ENCODE measurements around the gene ARAP1. TPM values are rescaled to one million over a fixed set of nuclear protein-coding genes. Genes with fewer than 3 reads are reported as not detected.

The ARAP1 gene
- total RNA-seq, 6 experiments from 2014 or later = 32.9 to 76.7 (median 41.2) TPM

GRCh38 chr11:72721689-72722049 lies 30.5 kb downstream of the ARAP1 start:
- H3K9me3 ChIP-seq = no peaks in the 10 kb centered on the region
- H3K27me3 ChIP-seq = no peaks in the 10 kb centered on the region
- H3K36me3 ChIP-seq = no peaks in the 10 kb centered on the region
- DNase-seq (peak in 2 of 3 donors; percentile 62 to 79), ATAC-seq (peak; percentile 44 to 58 (median 53))
- peak overlapping the region; percentile 54 to 73 (median 61) for H3K4me3 ChIP-seq
- intact Hi-C loops (cut with DNase I) = loop anchor here in 1 of 2 donors (10.0 kb wide), 1 partner anchor 53 kb away; no protein-coding TSS in a partner anchor
- H3K27ac ChIP-seq = peak overlapping the region; percentile 74 to 93 (median 90)
- H3K4me1 ChIP-seq = peaks cover 0 to 48% (median 23%) of the 10 kb centered on the region in 4 donors
- no peak for TF ChIP-seq POLR2A (IDR thresholded peaks at IDR 0.05)
- 0% methylated on average over 9 of the region's 13 CpGs for WGBS (ENCODE audit: insufficient coverage, low coverage, low lambda C conversion rate, missing lambda C conversion rate)

GRCh38 chr11:72721276-72721675 lies 30.9 kb downstream of the ARAP1 start:
- WGBS (ENCODE audit: insufficient coverage, low coverage, low lambda C conversion rate, missing lambda C conversion rate) = 0% methylated on average over 3 of the region's 3 CpGs
- H3K4me1 ChIP-seq = peaks cover 0 to 48% (median 23%) of the 10 kb centered on the region in 4 donors
- ATAC-seq (no peak), DNase-seq (no peak)
- H3K9me3 ChIP-seq = no peaks in the 10 kb centered on the region
- H3K4me3 ChIP-seq = peak overlapping the region; percentile 54 to 73 (median 61)
- H3K36me3 ChIP-seq = no peaks in the 10 kb centered on the region
- TF ChIP-seq CTCF (IDR thresholded peaks at IDR 0.05) (no peak), POLR2A (IDR thresholded peaks at IDR 0.05) (no peak)
- intact Hi-C loops (cut with DNase I) = loop anchor here in 1 of 2 donors (10.0 kb wide), 1 partner anchor 54 kb away; no protein-coding TSS in a partner anchor
- H3K27ac ChIP-seq = peak overlapping the region; percentile 74 to 93 (median 90)
- no peaks in the 10 kb centered on the region for H3K27me3 ChIP-seq

- TF ChIP-seq CTCF (IDR thresholded peaks at IDR 0.05) (no peak), POLR2A (IDR thresholded peaks at IDR 0.05) (no peak)
- intact Hi-C loops (cut with DNase I) = loop anchor here in 1 of 2 donors (10.0 kb wide), 1 partner anchor 54 kb away; no protein-coding TSS in a partner anchor
- H3K27me3 ChIP-seq = no peaks in the 10 kb centered on the region
- peak overlapping the region; percentile 54 to 73 (median 61) for H3K4me3 ChIP-seq
- H3K36me3 ChIP-seq = no peaks in the 10 kb centered on the region
- H3K9me3 ChIP-seq = no peaks in the 10 kb centered on the region
- DNase-seq (no peak), ATAC-seq (peak in 1 of 4 donors; percentile 3)
- 28% methylated on average over 4 of the region's 4 CpGs for WGBS (ENCODE audit: insufficient coverage, low coverage, low lambda C conversion rate, missing lambda C conversion rate)
- peaks cover 0 to 48% (median 23%) of the 10 kb centered on the region in 4 donors for H3K4me1 ChIP-seq
- peak overlapping the region; percentile 74 to 93 (median 90) for H3K27ac ChIP-seq
These were observed 31.4 kb downstream of the ARAP1 start for GRCh38 chr11:72720784-72721183.

GRCh38 chr11:72720047-72720446 lies 32.2 kb downstream of the ARAP1 start:
- WGBS (ENCODE audit: insufficient coverage, low coverage, low lambda C conversion rate, missing lambda C conversion rate) = 29% methylated on average over 3 of the region's 3 CpGs
- H3K4me3 ChIP-seq = peak overlapping the region in 2 of 3 donors; percentile 6 to 73
- peaks cover 0 to 48% (median 23%) of the 10 kb centered on the region in 4 donors for H3K4me1 ChIP-seq
- H3K27ac ChIP-seq = peak overlapping the region in 2 of 3 donors; percentile 61 to 93
- H3K27me3 ChIP-seq = no peaks in the 10 kb centered on the region
- no peak for ATAC-seq
- DNase-seq = peak in 1 of 3 donors; percentile 67
- TF ChIP-seq POLR2A (IDR thresholded peaks at IDR 0.05) (no peak), CTCF (IDR thresholded peaks at IDR 0.05) (no peak)
- intact Hi-C loops (cut with DNase I) = loop anchor here in 1 of 2 donors (10.0 kb wide), 1 partner anchor 55 kb away; no protein-coding TSS in a partner anchor
- H3K36me3 ChIP-seq = no peaks in the 10 kb centered on the region
- H3K9me3 ChIP-seq = no peaks in the 10 kb centered on the region

- Histone ChIP-seq H3K36me3 (no peaks in the 10 kb centered on the region), H3K27me3 (no peaks in the 10 kb centered on the region), H3K4me1 (peaks cover 0 to 48% (median 23%) of the 10 kb centered on the region in 4 donors), H3K27ac (peak overlapping the region in 2 of 3 donors; percentile 61 to 93), H3K9me3 (no peaks in the 10 kb centered on the region), H3K4me3 (peak overlapping the region in 2 of 3 donors; percentile 6 to 13)
- ATAC-seq (no peak), DNase-seq (no peak)
- intact Hi-C loops (cut with DNase I) = no loop called here
- 30% methylated on average over 3 of the region's 4 CpGs for WGBS (ENCODE audit: insufficient coverage, low coverage, low lambda C conversion rate, missing lambda C conversion rate)
- TF ChIP-seq CTCF (IDR thresholded peaks at IDR 0.05) (no peak), POLR2A (IDR thresholded peaks at IDR 0.05) (no peak)
These were observed 32.7 kb downstream of the ARAP1 start for GRCh38 chr11:72719551-72719950.
